NCI-H446 treated with DMSO at 0.1 percent for 48 hours (cell line): ENCODE results near the gene URM1.
"Not testable (repeated sequence)": the region's sequence is repeated elsewhere in the genome, so short reads cannot be mapped to it uniquely, and the experiment has no call there.

Experiments
- DNase-seq: peaks from one replicate; lab custom pipeline; 2025; lab: John Stamatoyannopoulos, UW

URM1 gene

GRCh38 chr9:128370752-128371629 is at the start of gene URM1:
URM1 (plus strand) TSS chr9:128371374; CDS start chr9:128371381, 7 bp downstream.
- DNase-seq: peak; percentile 74

- DNase-seq: no peak
These were observed 49.2 kb upstream of the URM1 start for GRCh38 chr9:128321879-128322403.

DNA sequence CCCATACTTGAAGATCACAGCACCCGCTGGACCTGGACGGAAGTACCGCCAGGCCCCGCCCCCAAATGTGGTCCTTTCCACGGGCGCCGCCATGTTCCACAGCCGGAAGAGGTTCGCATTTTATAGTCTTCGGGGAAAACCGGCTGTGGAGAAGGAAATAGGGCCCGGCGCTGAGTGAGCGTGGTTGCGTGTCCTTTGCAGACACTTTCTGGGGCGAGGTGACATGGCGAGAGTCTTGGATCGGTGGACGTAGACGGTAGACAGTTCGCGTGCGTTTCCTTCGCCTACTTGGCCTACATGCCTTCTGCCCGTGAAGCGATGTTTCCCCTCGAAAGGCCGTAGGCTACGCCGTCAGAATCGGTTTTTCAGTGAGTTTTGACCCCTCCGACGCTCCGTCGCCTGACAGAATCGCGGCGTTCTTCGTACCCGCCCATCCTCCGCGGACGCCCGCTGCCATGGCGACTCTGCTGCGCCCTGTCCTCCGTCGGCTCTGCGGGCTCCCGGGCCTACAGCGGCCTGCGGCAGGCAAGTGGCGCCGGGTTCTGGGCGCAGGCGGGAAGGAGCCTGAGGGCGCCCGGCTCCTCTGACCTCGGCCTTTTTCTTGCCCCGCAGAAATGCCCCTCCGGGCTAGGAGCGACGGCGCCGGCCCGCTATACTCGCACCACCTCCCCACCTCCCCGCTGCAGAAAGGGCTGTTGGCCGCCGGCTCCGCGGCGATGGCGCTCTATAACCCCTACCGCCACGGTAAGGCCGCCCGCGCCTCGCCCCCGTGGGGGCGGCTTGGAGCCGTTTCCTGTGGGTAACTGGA is 48.6 kb upstream of the URM1 start, which contains the start of the genes COQ4 and TRUB2:
Gene COQ4, plus strand, starts transcription at position 436 of the 808 bp plus-strand sequence. Its CDS starts 20 bp downstream, at position 456.
Gene TRUB2, minus strand, starts transcription at position 44 of the 808 bp plus-strand sequence. Its CDS starts 39 bp downstream, at position 5.
- peak; percentile 75 for DNase-seq

GRCh38 chr9:128323212-128323730 is 47.9 kb upstream of the URM1 start:
- no peak for DNase-seq

GRCh38 chr9:128323791-128324190 is 47.4 kb upstream of the URM1 start:
- DNase-seq: no peak

GRCh38 chr9:128324401-128324800 is 46.8 kb upstream of the URM1 start:
- no peak for DNase-seq

GRCh38 chr9:128325629-128326028 is 45.5 kb upstream of the URM1 start:
- no peak for DNase-seq

DNA sequence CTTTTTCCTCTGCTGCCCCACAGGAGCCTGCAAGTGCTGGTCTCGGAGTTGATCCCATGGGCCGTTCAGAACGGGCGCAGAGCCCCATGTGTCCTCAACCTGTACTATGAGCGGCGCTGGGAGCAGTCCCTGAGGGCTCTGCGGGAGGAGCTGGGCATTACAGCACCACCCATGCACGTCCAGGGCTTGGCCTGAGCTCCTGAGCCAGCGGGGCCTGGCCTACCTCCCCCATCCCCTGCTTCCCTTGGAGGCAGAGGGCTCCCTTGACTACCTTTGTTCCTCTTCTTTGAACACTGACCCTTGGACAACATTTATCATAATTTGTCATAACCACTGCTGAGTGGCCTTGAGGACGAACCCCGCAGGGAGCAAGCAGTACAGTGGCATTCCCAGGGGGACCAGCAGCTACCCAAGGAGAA is 37.7 kb upstream of the URM1 start:
- no peak for DNase-seq

- no peak for DNase-seq
These were observed 36.0 kb upstream of the URM1 start for GRCh38 chr9:128335161-128335560.

DNA sequence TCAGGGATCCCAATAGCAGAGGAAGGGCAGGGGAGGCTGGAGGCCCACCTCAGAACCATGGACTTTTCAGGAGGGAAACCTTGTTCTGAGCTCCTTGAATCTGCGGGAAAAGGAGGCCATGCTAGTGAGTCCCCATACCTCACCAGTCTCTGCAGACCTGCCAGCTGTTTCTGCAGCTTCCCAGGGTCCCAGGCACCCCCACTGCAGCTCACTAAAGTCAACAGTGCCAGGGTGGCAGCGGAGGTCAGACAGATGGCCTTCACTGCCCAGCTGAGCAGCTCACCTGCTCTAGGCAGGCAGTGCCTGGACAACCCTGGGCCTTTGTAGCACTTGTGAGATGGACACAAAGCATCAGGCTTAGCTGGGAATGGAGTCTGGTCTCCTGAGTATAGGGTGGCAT is 35.3 kb upstream of the URM1 start:
- no peak for DNase-seq

DNA sequence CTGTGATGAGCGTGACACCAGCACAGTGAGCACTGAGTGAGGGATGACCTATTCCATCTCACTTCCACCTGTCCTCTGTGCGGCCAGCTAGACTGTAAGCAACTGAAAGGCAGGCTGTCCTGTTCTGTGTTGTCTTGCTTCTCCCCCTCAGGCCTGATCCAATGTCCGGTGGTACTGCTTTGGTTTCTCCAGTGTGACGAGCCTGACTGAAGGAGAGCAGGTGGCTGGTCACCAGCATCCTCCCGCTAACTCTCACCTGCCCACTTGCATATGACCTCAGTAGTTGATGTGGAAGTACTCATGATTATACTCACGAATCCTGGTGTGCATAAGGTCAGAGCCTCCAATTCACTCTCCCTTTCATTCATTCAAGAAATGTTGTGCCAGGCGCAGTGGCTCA is 33.2 kb upstream of the URM1 start:
- no peak for DNase-seq

- not testable (repeated sequence) for DNase-seq
These were observed 32.1 kb upstream of the URM1 start for GRCh38 chr9:128338852-128339614.

- no peak for DNase-seq
These were observed 31.1 kb upstream of the URM1 start, which contains the start of gene SLC27A4 for GRCh38 chr9:128339761-128340690. SLC27A4 (plus strand) TSS chr9:128340527; CDS start chr9:128343133, 2,606 bp downstream.

DNA sequence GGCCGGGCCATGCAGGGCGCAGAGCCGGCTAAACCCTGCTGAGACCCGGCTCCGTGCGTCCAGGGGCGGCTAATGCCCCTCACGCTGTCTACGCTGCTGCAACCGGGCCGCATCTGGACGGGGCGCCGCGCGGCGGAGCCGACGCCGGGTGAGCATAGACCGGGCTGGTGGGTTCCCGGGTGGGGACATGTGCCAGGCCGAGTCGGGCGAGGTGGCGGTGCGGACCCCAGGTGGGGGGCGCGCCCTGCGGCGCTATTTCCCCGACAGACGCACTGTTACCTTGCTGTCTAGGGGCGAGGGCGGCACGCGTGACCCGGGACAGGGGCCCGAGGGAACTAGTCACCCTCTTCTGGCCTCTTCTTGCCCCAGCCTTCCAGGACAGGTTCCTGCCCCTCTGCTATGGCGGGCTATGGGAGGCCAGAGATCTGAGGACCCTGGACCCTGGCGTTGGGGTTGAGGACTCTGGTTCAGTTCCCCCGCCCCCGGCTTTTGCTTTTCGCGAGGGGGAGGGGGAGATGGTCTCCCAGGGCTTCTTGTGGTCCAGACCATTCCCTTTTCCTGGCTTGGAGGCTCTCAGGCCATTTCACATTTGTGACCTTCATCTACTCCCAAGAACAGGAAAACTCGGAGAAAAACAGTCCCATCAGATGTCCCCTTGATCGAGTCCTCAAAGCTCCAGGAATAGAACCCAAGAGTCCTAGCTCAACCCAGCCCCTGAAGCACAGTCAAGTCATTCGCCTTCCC is 30.3 kb upstream of the URM1 start:
- no peak for DNase-seq

- no peak for DNase-seq
These were observed 29.7 kb upstream of the URM1 start for GRCh38 chr9:128341435-128341849.

DNA sequence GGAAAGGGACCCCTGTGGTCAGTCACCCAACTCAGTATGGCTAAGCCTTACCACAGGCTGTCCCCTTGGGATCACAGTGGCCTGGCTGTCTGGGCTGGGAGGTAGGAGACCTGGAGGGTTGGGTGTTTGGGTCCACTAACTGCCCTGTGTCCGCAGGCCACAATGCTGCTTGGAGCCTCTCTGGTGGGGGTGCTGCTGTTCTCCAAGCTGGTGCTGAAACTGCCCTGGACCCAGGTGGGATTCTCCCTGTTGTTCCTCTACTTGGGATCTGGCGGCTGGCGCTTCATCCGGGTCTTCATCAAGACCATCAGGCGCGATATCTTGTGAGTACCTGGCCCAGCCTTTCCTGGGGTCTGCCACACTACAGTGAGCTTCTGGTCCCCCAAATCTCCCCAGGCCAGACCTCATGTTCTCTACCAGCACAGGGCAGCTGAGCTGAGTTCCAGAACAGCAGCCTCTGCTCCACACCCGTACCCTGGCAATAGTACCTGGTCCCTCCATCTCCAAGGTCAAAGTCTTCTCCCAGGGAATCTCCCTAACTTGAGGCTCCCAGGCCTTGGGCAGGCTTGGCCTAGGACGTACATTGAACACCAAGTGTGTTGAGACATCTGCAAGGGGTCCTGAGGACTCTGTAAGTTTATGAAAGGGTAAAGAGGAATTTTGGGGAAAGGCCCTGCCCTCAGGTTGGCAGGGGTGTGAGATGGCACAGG is 28.0 kb upstream of the URM1 start:
- no peak for DNase-seq

DNA sequence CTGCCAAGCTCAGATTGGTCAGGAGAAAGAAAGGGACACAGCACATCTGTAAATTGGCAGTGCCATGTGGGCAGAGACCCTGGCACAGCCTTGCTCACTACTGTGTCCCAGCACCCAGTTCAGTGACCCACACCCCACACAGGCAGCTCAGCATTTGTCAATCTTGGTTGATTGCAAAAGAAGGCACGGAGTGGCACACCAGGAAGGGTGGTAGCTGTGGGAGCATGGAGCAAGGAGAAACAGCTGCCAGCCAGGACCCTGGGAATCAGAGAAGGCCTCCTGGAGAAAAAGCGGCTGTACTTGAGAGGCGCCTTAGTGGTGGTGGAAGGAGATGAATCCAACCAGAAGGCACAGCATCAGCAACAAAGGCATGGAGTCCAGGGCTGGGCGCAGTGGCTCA is 27.3 kb upstream of the URM1 start:
- DNase-seq: no peak

GRCh38 chr9:128344931-128345605 is 26.1 kb upstream of the URM1 start:
- DNase-seq: no peak
